Neural cell (in vitro differentiated cells): ENCODE data around the gene CXADR. TPM values are rescaled to one million over a fixed set of nuclear protein-coding genes. Genes with fewer than 3 reads are reported as not detected.

Experiments used
- H2AFZ ChIP-seq: fragments of 200-600, 300-800 bp; sonication (generic), shearing (Covaris generic); 2 replicates; pipeline ENCODE4 v1.6.0; 2014; ENCODE audit warnings: low read depth, mild to moderate bottlenecking, antibody characterized with exemption, low read length, moderate library complexity
- H3F3A ChIP-seq: fragments of 200-600 bp; shearing (Covaris generic); 2 replicates; pipeline ENCODE4 v1.6.1; 2016; ENCODE audit warnings: mild to moderate bottlenecking, moderate library complexity, mixed read lengths, antibody characterized with exemption, low read length; ENCODE audit not compliant: insufficient read depth, poor library complexity, severe bottlenecking
- H3K27ac ChIP-seq: fragments of 200-600, 300-800 bp; sonication (generic), shearing (Covaris generic); 2 replicates; pipeline ENCODE4 v1.5.1; 2014; ENCODE audit warnings: mild to moderate bottlenecking, low read length, moderate library complexity
- H3K27me3 ChIP-seq: fragments of 300-800, 200-600 bp; sonication (generic), shearing (Covaris generic); 2 replicates; pipeline ENCODE4 v1.6.0; 2014; ENCODE audit warnings: mild to moderate bottlenecking, low read depth, low read length, moderate library complexity; ENCODE audit not compliant: insufficient read depth
- H3K36me3 ChIP-seq: fragments of 300-800, 200-600 bp; sonication (generic), shearing (Covaris generic); 2 replicates; pipeline ENCODE4 v1.5.1; 2014; ENCODE audit warnings: mild to moderate bottlenecking, antibody characterized with exemption, low read length, moderate library complexity; ENCODE audit not compliant: insufficient read depth
- H3K4me2 ChIP-seq: fragments of 300-800, 200-600 bp; sonication (generic), shearing (Covaris generic); 2 replicates; pipeline ENCODE4 v1.6.0; 2014; ENCODE audit warnings: mild to moderate bottlenecking, low read length
- H3K4me3 ChIP-seq: fragments of 300-800, 200-600 bp; sonication (generic), shearing (Covaris generic); 2 replicates; pipeline ENCODE4 v1.5.1; 2014; ENCODE audit warnings: mild to moderate bottlenecking, low read length, moderate library complexity
- H3K79me2 ChIP-seq: fragments of 200-600 bp; shearing (Covaris generic); replicated peaks from 2 replicates; pipeline ENCODE4 v1.6.0; 2014; ENCODE audit warnings: mild to moderate bottlenecking, low read length, moderate library complexity; ENCODE audit not compliant: insufficient read depth
- H3K9ac ChIP-seq: fragments of 300-800, 200-600 bp; sonication (generic), shearing (Covaris generic); 2 replicates; pipeline ENCODE4 v1.6.1; 2016; ENCODE audit warnings: mild to moderate bottlenecking, low read length, mixed read lengths
- H3K9me2 ChIP-seq: fragments of 200-600 bp; shearing (Covaris generic); 2 replicates; pipeline ENCODE4 v1.6.1; 2016; ENCODE audit warnings: mild to moderate bottlenecking, low read length, mixed read lengths; ENCODE audit not compliant: insufficient read depth
- H3K9me3 ChIP-seq: fragments of 200-600, 300-800 bp; sonication (generic), shearing (Covaris generic); 2 replicates; pipeline ENCODE4 v1.6.1; 2016; ENCODE audit warnings: mild to moderate bottlenecking, mixed run types, low read length, moderate library complexity, mixed read lengths
- H4K20me1 ChIP-seq: fragments of 200-600 bp; shearing (Covaris generic); 2 replicates; pipeline ENCODE4 v1.6.1; 2016; ENCODE audit warnings: mild to moderate bottlenecking, mixed run types; ENCODE audit not compliant: insufficient read depth
- CTCF ChIP-seq: fragments of 450-650 bp; IDR thresholded peaks from 2 replicates; pipeline ENCODE4 v1.5.1; 2014; ENCODE audit warnings: antibody characterized with exemption, mild to moderate bottlenecking, moderate library complexity; ENCODE audit not compliant: poor library complexity, severe bottlenecking
- EP300 ChIP-seq: fragments of 450-650 bp; conservative IDR thresholded peaks from 2 replicates; pipeline ENCODE4 v1.6.1; 2014; ENCODE audit warnings: antibody characterized with exemption, mild to moderate bottlenecking, moderate library complexity; ENCODE audit not compliant: poor library complexity, severe bottlenecking
- EZH2 ChIP-seq: fragments of 200-600, 300-800 bp; shearing (Covaris generic), sonication (generic); IDR thresholded peaks from 2 replicates; pipeline ENCODE4 v1.6.1; 2014; ENCODE audit warnings: antibody characterized with exemption, low read length, borderline replicate concordance, mild to moderate bottlenecking; ENCODE audit not compliant: insufficient read depth, poor library complexity, severe bottlenecking
- MXI1 ChIP-seq: fragments of 450-650 bp; conservative IDR thresholded peaks from 2 replicates; pipeline ENCODE4 v1.6.1; 2014; ENCODE audit warnings: antibody characterized with exemption, mild to moderate bottlenecking; ENCODE audit not compliant: poor library complexity, severe bottlenecking
- POLR2AphosphoS5 ChIP-seq: IDR thresholded peaks from 2 replicates; pipeline ENCODE4 v1.6.1; 2012
- RAD21 ChIP-seq: fragments of 450-650 bp; conservative IDR thresholded peaks from 2 replicates; pipeline ENCODE4 v1.6.1; 2014; ENCODE audit warnings: antibody characterized with exemption, mild to moderate bottlenecking, moderate library complexity
- SMC3 ChIP-seq: fragments of 450-650 bp; conservative IDR thresholded peaks from 2 replicates; pipeline ENCODE4 v1.6.1; 2014; ENCODE audit warnings: antibody characterized with exemption, mild to moderate bottlenecking, moderate library complexity; ENCODE audit not compliant: poor library complexity
- TAF1 ChIP-seq: IDR thresholded peaks from 2 replicates; pipeline ENCODE4 v1.6.1; 2012; ENCODE audit warnings: low read depth
- polyA plus RNA-seq: library from polyadenylated mRNA; depleted of rRNA; stranded (reverse); fragments of >200 nt; gene quantifications from 2 replicates; pipeline ENCODE4 v1.2.3, GENCODE V29; 2014

CXADR gene
- polyA plus RNA-seq, 1 donor from 2014 or later: 175 TPM

- Histone ChIP-seq H2AFZ (no peak overlapping the region), H3K4me3 (no peak overlapping the region), H3K36me3 (no peaks in the 10 kb centered on the region), H3F3A (no peaks in the 10 kb centered on the region), H3K27me3 (no peaks in the 10 kb centered on the region), H3K9me2 (no peaks in the 10 kb centered on the region), H3K79me2 (no peaks in the 10 kb centered on the region), H3K9ac (no peak overlapping the region), H4K20me1 (no peaks in the 10 kb centered on the region), H3K27ac (no peak overlapping the region), H3K4me2 (no peak overlapping the region), H3K9me3 (no peaks in the 10 kb centered on the region)
- no peak for TF ChIP-seq CTCF
- no peak for TF ChIP-seq POLR2AphosphoS5
Measured at GRCh38 chr21:17494051-17494450, 18.8 kb upstream of the CXADR start.

- Histone ChIP-seq H3K9me2 (no peaks in the 10 kb centered on the region), H3K9ac (no peak overlapping the region), H3K27ac (no peak overlapping the region), H3K27me3 (no peaks in the 10 kb centered on the region), H3K4me2 (no peak overlapping the region), H2AFZ (no peak overlapping the region), H3K9me3 (no peaks in the 10 kb centered on the region), H3F3A (no peaks in the 10 kb centered on the region), H3K4me3 (no peak overlapping the region), H4K20me1 (no peaks in the 10 kb centered on the region), H3K36me3 (no peaks in the 10 kb centered on the region), H3K79me2 (no peaks in the 10 kb centered on the region)
- no peak for TF ChIP-seq EP300
- no peak for TF ChIP-seq TAF1
- TF ChIP-seq POLR2AphosphoS5: no peak
- TF ChIP-seq MXI1: no peak
- no peak for TF ChIP-seq RAD21
- no peak for TF ChIP-seq CTCF
- no peak for TF ChIP-seq SMC3
Measured at GRCh38 chr21:17495680-17496079, 17.2 kb upstream of the CXADR start.

- H3K4me2 ChIP-seq: no peak overlapping the region
- TF ChIP-seq RAD21 (no peak), EZH2 (no peak)
Measured at GRCh38 chr21:17497316-17497715, 15.5 kb upstream of the CXADR start.

More at GRCh38 chr21:17497316-17497715, 15.5 kb upstream of the CXADR start:
- Histone ChIP-seq H3K79me2 (no peaks in the 10 kb centered on the region), H3F3A (no peaks in the 10 kb centered on the region), H3K27ac (no peak overlapping the region), H2AFZ (no peak overlapping the region), H3K9ac (no peak overlapping the region), H3K4me3 (no peak overlapping the region), H3K9me3 (no peaks in the 10 kb centered on the region), H3K9me2 (no peaks in the 10 kb centered on the region), H3K36me3 (no peaks in the 10 kb centered on the region), H4K20me1 (no peaks in the 10 kb centered on the region), H3K27me3 (no peaks in the 10 kb centered on the region)
